HL-60/S4 treated with phorbol 12-myristate 13-acetate at 8.2 ng/mL for 4 days and 3 days (cell line): ENCODE data around the gene DLG5.

Source experiments
- in situ Hi-C: fragments of 300-500 bp; cut with MboI; formaldehyde crosslinking; loops from 2 replicates; pipeline ENCODE4 v1.15.0; 2022; ENCODE audit warnings: low sequenced_read_pairs

Gene DLG5

GRCh38 chr10:77825965-77826364, 100.6 kb downstream of the DLG5 start:
- in situ Hi-C loops = no loop called here

GRCh38 chr10:77824908-77825307, 101.6 kb downstream of the DLG5 start:
- in situ Hi-C loops = no loop called here

- in situ Hi-C loops = no loop called here
These were observed 102.6 kb downstream of the DLG5 start for GRCh38 chr10:77823811-77824542.

GRCh38 chr10:77821551-77821950, 105.0 kb downstream of the DLG5 start:
- in situ Hi-C loops = no loop called here

GRCh38 chr10:77821036-77821435, 105.5 kb downstream of the DLG5 start:
- in situ Hi-C loops = no loop called here

- in situ Hi-C loops = no loop called here
These were observed 106.2 kb downstream of the DLG5 start for GRCh38 chr10:77820349-77820748.

GRCh38 chr10:77819210-77820112, 107.1 kb downstream of the DLG5 start:
- in situ Hi-C loops = no loop called here

- in situ Hi-C loops = no loop called here
These were observed 108.2 kb downstream of the DLG5 start for GRCh38 chr10:77818378-77818777.

GRCh38 chr10:77817541-77817940, 109.0 kb downstream of the DLG5 start:
- in situ Hi-C loops = no loop called here

- in situ Hi-C loops = no loop called here
These were observed 110.2 kb downstream of the DLG5 start for GRCh38 chr10:77816311-77816710.

GRCh38 chr10:77812741-77813140, 113.8 kb downstream of the DLG5 start:
- in situ Hi-C loops = no loop called here

GRCh38 chr10:77811831-77812430, 114.6 kb downstream of the DLG5 start:
- in situ Hi-C loops = no loop called here

- in situ Hi-C loops = no loop called here
These were observed 115.9 kb downstream of the DLG5 start for GRCh38 chr10:77810446-77811335.

- in situ Hi-C loops = no loop called here
These were observed 117.2 kb downstream of the DLG5 start for GRCh38 chr10:77809336-77809735.

- in situ Hi-C loops = no loop called here
These were observed 118.8 kb downstream of the DLG5 start for GRCh38 chr10:77807706-77808105.

GRCh38 chr10:77806511-77807157, 119.9 kb downstream of the DLG5 start:
- in situ Hi-C loops = no loop called here

GRCh38 chr10:77805676-77806075, 120.9 kb downstream of the DLG5 start:
- in situ Hi-C loops = no loop called here

GRCh38 chr10:77804371-77804770, 122.2 kb downstream of the DLG5 start:
- in situ Hi-C loops = no loop called here

GRCh38 chr10:77801474-77802161, 124.9 kb downstream of the DLG5 start:
- in situ Hi-C loops = no loop called here
